GM18861 (cell line): ENCODE measurements around the gene KMT5B.
"Not testable (repeated sequence)": the region's sequence is repeated elsewhere in the genome, so short reads cannot be mapped to it uniquely, and the experiment has no call there.

ENCODE experiments used
- ATAC-seq: cut with Tn5 transposase; IDR thresholded peaks from one replicate; pipeline ENCODE4 v1.9.1; 2021; ENCODE audit not compliant: unreplicated experiment

KMT5B gene

DNA sequence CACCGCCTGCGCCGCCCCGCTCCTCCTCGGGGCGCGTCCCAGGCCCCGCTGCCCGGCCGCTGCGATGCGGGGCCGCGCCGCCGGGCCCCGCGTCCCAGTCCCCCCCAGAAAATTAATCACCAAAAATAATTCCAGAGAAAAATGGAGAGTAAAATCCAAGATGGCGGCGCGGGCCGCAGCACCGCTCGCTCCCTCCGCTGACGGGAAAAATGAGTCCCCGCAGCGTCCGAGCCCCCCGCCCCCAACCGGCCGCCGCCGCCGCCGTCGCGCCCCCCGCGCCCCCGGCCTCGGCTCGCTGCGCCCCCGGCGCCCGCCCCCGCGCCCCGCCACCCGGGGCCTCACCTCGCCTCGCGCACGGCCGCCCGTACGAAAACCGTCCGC is at the start of gene KMT5B:
TSS of gene KMT5B (minus strand) at position 162 of the 381 bp plus-strand sequence. CDS start 23,220 bp downstream, outside the sequence.
- peak; percentile 13 for ATAC-seq

DNA sequence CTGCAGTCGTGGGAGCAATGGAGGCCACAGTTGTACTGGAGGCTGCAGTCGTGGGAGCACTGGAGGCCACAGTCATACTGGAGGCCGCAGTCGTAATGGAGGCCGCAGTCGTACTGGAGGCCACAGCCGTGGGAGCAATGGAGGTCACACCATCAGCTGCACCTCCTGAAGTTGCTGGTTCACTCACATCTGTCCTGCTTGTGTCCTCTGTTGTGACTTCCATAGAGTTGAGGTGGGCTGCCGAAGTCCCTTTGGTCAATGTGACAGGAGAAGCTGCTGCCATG is 49.4 kb upstream of the KMT5B start:
- no peak for ATAC-seq

- no peak for ATAC-seq
Measured at GRCh38 chr11:68261749-68262543, 48.9 kb upstream of the KMT5B start.

GRCh38 chr11:68261006-68261405 is 47.9 kb upstream of the KMT5B start:
- ATAC-seq = no peak

DNA sequence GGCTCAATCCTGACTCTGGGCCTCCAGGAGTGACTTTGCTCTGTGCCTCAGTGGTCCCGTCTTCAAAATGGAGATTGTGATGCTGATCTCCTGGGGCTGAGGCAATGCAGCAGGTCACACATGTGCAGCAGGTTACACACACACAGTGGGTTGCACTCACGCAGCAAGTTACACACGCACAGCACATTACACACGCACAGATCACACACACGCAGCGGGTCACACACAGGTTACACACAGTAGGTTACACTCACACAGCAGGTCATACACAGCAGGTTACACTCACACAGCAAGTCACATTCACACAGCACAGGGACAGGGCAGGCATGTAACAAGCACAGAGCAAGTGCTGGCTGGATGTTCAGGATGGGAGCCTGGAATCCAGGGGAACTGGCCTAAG is 47.4 kb upstream of the KMT5B start:
- no peak for ATAC-seq

DNA sequence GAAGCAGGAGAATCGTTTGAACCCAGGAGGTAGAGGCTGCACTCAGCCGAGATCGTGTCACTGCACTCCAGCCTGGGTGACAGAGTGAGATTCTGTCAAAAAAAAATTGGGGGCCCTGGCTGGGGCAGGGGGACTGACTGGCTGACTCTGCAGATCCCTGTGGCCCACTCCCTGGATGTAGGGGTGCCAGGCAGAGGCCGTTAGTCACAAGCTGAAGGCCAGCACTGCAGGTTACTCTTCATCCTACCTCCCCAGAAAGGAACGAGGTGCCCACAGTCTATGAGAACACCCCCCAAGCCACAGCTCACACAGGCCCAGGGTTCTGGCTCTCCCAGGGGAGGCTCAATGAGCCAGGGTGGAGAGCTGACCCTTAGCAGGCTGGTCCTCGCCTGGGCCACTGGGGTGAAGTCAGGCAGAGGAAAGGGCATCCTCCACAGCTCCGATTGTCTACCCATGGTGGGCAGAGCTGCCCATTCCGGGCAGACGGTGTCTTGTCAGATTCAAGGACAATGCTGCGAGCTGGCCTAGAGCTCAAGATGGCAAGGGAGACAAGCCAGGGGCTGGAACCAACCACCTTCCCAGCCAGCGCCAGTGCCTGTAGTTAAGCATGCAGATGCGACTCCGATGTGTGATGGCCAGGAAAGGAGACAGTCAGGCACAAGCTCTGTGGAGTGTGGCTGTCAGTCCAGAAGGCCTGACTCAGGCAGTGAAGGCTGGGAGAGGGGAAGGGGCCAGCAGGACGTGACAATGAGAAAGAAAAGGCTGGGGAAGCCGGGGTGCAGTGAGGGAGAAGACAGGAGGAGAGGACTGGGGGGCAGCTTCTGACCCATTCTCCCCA is 46.2 kb upstream of the KMT5B start:
- no peak for ATAC-seq

- no peak for ATAC-seq
Measured at GRCh38 chr11:68258363-68258765, 45.3 kb upstream of the KMT5B start.

- no peak for ATAC-seq
Measured at GRCh38 chr11:68257477-68258362, 44.6 kb upstream of the KMT5B start.

- no peak for ATAC-seq
Measured at GRCh38 chr11:68256331-68256741, 43.2 kb upstream of the KMT5B start.

DNA sequence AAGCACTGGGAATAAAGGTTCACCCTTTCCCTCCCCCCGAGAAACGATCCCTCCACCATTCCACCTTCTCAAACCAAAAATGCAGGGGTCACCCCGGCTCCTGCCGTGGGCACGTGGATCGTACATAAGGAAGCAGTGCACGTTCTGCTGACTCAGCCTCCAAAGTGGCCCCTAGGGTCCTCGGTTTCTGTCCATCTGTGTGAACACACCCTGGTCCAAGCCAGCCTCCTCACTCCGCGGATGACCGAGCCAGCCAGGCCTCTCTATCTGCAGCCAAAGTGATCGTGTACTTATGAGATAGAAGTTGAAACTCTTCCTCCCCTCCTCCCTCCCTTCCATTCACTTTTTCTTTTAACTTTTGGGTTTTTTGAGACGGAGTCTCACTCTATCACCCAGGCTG is 42.4 kb upstream of the KMT5B start:
- no peak for ATAC-seq

- no peak for ATAC-seq
Measured at GRCh38 chr11:68254421-68254820, 41.3 kb upstream of the KMT5B start.

DNA sequence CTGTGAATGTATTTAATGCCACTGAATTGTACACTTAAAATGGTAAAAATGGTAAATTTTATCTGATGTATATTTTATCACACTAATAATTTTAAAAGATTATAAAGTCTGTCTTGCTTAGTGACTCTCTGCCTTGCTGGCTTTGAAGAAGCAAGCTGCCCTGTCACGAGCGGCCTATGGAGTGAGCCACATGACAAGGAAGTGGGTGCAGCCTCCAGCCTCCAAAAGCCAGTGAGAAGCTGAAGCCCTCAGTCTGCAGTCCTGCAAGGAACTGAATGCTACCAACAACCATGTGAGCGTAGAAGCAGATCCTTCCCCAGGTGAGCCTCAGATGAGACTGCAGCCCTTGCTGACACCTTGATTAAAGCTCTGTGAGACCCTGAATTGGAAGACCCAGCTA is 38.7 kb upstream of the KMT5B start:
- no peak for ATAC-seq

DNA sequence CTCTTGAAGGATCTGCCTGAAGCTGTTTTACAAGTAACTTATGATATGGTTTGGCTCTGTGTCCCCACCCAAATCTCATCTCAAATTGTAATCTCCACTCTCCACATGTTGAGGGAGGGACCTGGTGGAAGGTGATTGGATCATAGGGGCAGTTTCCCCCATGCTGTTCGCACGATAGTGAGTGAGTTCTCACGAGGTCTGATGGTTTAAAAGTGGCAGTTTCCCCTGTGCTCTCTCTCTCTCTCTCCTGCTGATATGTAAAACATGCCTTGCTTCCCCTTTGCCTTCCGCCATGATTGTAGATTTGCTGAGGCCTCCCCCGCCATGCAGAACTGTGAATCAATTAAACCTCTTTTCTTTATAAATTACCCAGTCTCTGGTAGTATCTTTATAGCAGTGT is 31.8 kb upstream of the KMT5B start:
- ATAC-seq = not testable (repeated sequence)

DNA sequence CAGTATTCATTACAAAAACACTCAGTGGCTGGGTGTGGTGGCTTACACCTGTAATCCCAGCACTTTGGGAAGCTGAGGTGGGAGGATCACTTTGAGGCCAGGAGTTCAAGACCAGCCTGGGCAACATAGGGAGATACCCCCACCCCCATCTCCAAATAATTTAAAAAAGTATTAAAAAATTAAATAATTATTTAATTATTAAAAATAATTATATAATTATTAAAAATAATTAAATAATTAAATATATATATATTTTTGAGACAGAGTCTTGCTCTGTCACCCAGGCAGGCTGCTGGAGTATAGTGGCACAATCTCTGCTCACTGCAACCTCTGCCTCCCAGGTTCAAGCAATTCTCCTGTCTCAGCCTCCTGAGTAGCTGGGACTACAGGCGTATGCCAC is 30.8 kb upstream of the KMT5B start:
- not testable (repeated sequence) for ATAC-seq

- ATAC-seq = no peak
Measured at GRCh38 chr11:68242616-68243015, 29.5 kb upstream of the KMT5B start.

- no peak for ATAC-seq
Measured at GRCh38 chr11:68231621-68232020, 18.5 kb upstream of the KMT5B start.

DNA sequence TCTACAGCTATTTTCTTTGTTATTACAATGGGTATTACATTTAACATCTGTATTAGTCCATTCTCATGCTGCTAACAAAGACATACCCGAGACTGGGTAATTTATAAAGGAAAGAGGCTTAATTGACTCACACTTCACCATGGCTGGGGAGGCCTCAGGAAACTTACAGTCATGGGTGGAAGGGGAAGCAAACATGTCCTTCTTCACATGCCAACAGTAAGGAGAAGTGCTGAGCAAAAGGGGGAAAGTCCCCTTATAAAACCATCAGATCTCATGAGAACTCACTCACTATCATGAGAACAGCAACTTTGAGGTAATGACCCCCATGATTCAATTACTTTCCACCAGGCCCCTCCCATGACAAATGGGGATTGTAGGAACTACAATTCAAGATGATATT is 16.5 kb upstream of the KMT5B start:
- ATAC-seq = no peak

DNA sequence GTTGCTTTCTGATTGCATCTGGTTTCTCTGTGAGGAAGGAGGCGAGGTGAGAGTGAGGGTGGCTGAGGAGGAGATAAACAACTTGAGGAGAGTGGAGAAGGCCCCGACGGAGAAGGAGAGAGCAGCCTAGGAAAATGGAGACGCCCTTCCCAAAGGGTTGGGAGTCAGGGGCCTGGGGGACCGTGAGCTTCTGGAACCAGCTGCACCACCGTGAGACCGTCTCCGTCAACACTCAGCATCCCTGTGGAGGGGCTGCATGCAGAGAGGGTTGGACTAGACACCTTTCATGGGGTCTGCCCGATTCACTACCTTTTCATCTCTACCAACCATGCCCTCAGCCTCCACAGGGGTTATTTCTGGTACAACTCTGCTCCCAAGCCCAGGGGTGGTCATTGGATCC is 13.3 kb upstream of the KMT5B start:
- ATAC-seq = no peak

- ATAC-seq = no peak
Measured at GRCh38 chr11:68224606-68225005, 11.5 kb upstream of the KMT5B start.

DNA sequence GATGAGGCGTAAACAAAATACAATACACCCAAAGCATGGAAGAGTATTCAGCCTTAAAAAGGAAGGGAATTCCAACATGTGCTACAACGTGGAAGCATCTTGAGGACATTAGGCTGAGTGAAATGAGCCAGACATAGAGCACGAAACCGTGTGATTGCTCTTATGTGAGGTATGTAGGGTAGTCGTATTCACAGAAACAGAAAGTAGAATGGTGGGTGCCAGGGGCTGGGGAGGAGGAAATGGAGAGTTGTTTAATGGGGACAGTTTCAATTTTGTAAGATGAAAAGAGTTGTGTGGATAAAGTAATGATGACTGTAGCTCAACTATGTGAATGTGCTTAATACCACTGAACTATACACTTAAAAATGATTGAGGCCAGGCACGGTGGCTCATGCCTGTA is 10.2 kb upstream of the KMT5B start:
- no peak for ATAC-seq

DNA sequence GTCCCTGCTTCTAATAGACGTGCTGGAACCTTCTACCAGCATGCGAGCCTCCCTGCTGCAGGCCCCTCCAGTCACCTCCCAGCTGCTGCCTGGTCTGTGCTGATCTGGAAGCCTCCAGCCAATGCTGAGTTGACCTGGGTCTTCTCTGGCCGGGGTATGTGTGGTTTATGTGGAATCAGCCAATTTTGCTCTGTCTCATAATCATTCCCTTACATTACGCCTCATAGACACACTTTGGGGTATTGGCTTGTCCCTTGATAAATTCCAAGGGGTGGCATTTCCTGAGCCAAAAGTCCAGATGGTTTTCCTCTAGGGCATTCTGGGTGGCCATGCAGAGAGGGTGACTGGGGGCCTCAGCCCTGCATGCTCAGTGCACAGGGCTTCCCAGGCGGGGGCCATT is 8.3 kb upstream of the KMT5B start:
- no peak for ATAC-seq
